GM18520 (cell line): Measurements from ENCODE around the gene DNAJC13.
"Not testable (repeated sequence)": the region's sequence is repeated elsewhere in the genome, so short reads cannot be mapped to it uniquely, and the experiment has no call there.

ENCODE experiments used
- ATAC-seq: cut with Tn5 transposase; IDR thresholded peaks from one replicate; pipeline ENCODE4 v1.9.1; 2021; ENCODE audit not compliant: unreplicated experiment

Gene DNAJC13, protein sequence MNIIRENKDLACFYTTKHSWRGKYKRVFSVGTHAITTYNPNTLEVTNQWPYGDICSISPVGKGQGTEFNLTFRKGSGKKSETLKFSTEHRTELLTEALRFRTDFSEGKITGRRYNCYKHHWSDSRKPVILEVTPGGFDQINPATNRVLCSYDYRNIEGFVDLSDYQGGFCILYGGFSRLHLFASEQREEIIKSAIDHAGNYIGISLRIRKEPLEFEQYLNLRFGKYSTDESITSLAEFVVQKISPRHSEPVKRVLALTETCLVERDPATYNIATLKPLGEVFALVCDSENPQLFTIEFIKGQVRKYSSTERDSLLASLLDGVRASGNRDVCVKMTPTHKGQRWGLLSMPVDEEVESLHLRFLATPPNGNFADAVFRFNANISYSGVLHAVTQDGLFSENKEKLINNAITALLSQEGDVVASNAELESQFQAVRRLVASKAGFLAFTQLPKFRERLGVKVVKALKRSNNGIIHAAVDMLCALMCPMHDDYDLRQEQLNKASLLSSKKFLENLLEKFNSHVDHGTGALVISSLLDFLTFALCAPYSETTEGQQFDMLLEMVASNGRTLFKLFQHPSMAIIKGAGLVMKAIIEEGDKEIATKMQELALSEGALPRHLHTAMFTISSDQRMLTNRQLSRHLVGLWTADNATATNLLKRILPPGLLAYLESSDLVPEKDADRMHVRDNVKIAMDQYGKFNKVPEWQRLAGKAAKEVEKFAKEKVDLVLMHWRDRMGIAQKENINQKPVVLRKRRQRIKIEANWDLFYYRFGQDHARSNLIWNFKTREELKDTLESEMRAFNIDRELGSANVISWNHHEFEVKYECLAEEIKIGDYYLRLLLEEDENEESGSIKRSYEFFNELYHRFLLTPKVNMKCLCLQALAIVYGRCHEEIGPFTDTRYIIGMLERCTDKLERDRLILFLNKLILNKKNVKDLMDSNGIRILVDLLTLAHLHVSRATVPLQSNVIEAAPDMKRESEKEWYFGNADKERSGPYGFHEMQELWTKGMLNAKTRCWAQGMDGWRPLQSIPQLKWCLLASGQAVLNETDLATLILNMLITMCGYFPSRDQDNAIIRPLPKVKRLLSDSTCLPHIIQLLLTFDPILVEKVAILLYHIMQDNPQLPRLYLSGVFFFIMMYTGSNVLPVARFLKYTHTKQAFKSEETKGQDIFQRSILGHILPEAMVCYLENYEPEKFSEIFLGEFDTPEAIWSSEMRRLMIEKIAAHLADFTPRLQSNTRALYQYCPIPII (N-terminal part only)

DNA sequence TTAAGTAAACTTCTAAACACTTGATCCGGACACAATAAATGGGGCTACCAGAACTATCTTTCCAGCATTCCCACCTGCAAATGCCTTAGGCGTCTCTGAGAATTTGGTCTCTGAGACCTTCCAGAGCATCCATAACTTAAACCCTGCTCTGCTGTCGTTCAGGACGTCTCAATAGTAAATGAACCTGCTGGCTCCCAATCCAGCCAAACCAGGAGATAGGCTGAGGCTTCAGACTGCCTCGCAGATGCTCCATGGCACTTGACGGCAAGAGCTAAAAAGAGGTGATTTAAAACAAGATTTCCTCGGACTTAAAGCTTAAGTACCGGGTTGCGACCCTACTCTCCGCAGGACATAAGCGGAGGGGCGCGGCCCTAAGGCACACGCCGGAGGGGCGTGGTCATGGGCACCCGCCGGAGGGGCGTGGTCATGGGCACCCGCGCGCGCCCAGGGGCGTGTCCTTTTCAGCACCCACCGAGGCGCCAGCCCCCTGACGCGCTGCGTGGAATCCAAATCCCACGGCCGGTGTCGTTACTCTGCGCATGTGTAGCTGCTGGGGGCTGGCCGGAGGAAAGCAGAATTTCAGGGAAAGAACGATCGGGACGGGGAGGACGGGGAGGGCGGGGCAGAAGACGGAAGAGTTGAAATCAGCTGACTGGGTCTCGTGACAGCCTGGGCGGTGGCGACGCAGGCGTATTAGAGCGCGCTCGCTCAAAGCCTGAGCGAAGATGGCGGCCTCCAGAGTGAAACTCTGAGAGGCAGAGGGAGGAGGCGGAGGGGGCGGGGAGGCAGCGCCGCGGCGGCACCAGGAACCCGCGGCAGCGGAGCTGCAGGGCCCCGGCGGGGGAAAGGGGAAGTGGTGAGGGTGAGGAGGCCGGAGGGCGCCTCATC is at the start of gene DNAJC13:
Gene DNAJC13 (plus strand): TSS at position 696 of the 888 bp plus-strand sequence. CDS start 17,049 bp downstream, outside the sequence.
- peak; percentile 88 for ATAC-seq

DNA sequence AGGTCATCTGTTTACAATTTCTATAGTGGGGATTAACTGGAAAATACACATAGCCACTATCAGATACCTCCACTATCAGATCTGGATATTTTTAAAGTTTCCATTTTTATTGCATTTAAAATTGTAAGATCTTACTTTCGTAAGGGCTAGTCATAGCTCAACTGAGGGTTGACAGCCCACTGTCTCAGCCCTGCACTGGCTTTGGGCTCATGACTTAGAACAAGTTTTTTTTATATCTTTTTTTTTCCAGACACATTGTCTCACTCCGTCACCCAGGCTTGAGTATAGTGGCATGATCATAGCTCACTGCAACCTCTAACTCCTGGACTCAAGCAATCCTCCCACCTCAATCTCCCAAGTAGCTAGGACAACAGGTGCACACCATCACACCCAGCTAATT is 48.8 kb upstream of the DNAJC13 start:
- ATAC-seq = no peak

DNA sequence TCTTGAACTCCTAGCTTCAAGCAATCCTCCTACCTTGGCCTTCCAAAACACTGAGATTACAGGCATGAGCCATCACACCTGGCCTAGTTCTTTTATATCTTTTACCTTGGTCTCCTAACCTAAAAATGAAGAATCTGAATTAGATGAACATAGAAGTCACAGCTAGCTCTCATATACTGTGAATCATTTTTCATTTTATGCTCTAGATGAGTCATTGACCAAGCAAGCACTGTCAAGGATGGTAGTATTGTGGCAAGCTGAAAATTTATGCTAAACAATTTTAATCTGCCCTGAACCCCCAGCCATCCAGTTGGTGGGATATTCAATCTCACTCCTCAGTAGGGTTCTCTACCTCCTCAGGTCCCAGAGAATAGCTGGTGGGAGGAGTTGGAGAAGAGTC is 48.3 kb upstream of the DNAJC13 start:
- ATAC-seq = no peak

DNA sequence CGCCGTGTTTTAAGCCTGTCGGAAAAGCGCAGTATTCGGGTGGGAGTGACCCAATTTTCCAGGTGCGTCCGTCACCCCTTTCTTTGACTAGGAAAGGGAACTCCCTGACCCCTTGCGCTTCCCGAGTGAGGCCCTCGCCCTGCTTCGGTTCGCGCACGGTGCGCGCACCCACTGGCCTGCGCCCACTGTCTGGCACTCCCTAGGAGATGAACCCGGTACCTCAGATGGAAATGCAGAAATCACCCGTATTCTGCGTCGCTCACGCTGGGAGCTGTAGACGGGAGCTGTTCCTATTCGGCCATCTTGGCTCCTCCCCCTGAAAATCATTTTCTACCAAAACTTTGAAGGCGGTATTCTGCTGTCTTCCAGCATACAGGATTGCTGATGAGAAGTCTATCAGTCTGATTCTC is 40.4 kb upstream of the DNAJC13 start:
- ATAC-seq = not testable (repeated sequence)

DNA sequence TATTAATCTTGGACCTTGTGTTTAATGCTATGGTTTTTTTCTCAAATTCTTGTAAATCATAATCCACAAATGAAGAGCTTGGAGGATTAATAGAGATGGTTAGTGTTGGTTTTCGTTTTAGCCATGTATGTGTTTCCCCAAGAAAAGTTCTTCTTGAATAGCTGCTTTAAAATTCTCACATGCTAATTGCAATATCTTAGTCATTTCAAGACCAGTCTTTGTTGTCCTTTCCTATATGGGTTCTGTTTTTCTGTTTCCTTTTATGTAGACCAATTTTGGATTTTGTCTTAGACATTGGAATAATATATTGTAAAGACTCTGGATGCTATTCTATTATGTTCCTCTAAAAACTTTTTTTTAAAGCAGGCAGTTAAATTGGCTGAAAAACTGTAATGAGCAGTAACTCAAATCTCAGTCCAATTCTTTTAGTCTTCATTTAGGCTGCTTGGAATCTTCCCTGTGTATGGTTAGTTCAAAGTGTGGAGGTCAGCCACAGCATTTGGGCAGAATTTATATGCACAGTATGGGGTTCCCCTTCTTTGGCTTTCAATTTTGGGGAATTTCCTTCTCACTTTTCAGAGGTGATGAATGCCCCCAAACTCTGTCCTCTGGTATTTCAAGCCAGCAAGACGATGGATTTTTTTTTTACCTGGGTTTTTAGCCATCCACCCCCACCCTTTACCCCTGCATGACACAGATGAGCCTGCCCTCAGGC is 39.1 kb upstream of the DNAJC13 start:
- ATAC-seq = peak; percentile 39

DNA sequence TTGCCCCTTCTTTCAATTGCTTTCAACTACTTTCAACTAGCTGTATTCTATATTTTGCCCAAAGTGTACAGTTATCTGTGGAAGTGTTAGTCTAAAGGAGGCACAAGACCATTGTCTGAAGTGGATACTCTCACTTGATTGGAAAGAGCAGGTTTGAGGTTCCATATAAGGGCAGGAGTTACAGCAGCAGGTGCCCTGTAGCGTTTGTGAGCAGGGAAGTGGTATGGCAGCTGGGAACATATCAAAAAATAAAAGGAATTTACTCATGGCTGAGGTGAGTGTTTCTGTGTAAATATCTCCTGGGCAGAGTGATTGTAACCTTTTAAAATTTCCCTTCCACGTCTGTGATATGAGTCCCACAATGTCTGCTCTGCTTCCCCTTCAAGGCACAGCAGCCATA is 38.5 kb upstream of the DNAJC13 start:
- no peak for ATAC-seq

DNA sequence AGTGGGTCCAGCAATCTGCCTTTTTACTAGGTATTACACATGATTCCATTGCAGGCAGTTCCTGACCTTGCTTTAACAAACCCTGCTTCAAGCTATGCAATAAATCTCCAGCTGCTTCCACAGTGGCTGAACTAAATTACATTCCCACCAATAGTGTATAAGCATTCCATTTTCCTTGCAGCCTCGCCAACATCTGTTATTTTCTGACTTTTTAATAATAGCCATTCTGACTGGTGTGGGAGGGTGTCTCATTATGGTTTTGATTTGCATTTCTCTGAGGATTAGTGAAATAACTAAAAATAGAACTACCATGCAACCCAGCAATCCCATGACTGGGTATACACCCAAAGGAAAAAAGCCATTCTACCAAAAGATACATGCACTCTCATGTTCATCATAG is 36.4 kb upstream of the DNAJC13 start:
- ATAC-seq = no peak

DNA sequence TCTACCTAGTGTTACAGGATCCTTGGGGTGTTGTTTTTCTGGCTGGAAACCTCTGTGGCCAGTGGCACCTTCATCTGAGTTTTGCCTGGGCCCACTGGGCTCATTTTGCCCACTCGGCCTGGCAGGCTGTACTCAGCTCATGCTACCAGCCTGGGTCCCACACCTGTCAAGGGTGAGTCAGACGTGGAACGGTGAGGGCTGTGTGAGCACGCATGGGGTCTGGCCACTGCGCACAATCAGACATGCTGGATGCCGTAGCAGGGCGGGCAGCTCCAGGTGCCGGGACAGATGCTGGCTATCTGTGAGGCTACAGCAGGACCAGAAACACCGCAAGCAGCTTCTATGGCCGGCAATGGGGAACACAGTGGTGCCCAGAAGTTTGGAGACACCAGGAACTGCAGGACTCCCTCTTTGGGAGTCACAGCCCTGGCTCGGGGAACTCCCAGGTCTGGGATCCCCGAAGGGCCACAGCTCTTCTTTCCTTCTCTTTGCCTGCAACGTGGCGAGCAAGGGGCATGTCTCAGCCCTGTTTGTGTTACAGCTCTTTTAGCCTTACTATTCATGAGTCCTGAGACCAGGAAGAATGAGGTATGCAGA is 35.9 kb upstream of the DNAJC13 start:
- no peak for ATAC-seq

DNA sequence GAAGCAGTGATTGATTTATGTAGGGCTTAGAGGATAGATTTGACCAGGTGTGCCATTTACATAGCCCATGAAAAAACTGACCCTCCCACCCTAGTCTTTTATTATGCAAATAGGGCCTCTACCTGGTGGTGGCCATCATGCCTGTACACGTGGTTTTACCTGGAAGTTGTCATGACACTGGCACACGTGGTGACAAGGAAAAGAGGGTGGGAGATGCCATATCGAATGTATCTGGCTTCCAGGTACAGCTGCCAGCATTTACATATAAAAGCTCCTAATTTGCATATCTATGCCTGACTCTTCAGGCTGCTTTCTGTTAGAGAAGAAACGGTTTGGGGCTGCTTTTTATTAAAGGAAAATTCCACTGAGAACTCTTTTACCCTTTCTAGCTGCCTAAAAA is 35.0 kb upstream of the DNAJC13 start:
- ATAC-seq = no peak

DNA sequence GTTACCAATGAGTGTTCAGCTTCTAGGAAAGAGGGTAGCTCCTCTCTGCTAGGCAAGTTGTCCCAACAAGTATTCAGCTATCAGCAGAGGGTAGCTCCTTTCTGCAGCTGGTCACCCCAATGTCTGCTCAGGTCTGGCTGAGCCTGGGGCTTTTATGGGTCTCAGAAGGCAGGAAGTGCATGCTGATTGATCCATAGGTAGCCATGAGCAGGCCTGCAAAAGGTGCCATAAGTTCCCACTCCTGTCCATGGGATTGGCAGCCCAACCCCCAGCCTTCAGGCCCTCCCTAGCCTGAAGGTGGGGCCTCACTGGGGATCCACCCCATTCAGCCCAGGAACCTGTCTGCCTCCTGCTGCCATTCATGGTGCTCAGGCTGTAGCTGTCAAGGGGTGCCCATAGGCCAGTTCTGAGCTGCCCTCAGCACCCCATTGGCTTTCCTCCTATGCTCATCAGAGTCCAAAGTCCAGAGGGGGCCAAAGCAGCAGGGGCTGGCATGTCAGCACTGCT is 34.6 kb upstream of the DNAJC13 start:
- ATAC-seq = no peak

DNA sequence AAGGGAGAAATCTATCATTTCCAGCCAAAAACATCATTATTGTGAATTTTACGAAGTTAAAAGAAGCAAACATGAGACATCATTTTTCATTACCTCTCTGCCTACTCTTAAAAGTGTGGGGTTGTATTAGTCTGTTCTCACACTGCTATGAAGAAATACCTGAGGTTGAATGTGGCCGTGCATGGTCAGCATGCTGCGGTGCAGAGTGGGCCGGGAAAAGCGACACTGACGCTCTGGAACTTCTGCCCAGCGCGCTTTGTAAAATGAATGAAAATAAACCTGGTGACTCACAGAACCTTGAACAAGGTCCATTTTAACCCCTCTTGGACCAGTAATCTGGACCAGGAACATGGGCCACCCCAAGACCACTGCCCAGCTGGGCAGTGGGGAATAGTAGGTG is 31.0 kb upstream of the DNAJC13 start:
- no peak for ATAC-seq

DNA sequence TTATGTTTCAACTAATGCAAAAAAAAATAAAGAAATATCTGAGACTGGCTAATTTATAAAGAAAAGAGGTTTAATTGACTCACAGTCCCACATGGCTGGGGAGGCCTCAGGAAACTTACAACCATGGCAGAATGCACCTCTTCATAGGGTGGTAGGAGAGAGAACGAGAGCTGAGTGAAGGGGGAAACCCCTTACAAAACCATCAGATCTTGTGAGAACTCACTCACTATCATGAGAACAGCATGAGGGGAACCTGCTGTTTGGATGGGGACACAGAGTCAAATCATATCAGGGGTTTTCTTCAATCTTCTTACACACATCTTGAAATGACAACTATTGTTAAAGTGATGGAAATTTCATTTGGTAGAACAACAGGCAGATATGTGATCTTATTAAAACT is 24.6 kb upstream of the DNAJC13 start:
- ATAC-seq = not testable (repeated sequence)

DNA sequence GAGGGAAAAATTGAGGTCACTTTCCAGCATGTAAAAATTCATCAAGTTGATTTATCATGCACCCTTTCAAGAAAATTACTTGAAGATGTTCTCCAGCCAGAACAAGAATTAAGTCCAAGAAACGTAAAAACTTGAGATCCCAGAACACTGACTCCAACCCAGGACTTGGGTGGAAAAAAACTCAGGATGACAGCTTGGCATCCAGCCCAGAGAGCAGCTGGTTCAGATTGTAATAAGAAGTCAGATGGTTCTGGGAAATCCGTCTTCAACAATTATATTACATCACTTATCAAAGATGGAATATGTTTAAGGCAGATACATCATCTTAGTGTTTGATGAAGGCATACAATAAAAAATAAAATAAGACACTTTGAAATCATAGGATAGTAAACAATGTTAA is 23.0 kb upstream of the DNAJC13 start:
- ATAC-seq = no peak

DNA sequence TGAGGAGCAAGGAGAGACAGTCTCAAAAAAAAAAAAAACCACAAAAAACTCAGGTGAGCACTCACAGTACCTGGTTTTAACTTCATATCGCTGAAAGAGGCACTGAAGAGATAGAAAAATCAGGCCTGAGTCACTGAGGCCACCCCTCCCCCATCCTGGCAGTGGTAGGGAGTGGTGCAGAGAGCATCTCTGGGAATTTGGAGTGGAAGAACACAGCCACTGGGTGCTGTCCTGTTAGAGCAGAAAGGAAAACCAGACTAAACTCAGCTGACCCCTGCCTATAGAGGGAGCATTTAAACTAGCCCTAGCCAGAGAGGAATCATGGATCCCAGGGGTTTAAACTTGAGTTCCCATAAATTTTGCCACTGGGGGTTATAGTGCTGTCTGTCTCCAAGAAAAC is 22.2 kb upstream of the DNAJC13 start:
- no peak for ATAC-seq

DNA sequence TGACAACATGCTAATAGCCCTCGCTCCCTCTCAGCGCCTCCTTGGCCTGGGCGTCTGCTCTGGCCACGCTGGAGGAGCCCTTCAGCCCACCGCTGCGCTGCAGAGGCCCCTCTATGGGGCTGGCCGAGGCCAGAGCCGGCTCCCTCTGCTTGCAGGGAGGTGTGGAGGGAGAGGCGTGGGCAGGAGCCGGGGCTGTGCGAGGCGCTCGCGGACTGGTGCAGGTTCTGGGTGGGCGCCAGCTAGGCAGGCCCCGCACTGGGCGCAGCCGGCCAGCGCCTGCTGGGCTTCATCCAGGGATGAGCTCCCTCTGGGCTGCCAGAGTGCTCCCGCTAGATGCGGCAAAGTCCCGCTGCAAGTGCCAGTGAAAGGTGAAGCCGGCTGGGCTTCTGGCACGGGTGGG is 21.0 kb upstream of the DNAJC13 start:
- no peak for ATAC-seq

DNA sequence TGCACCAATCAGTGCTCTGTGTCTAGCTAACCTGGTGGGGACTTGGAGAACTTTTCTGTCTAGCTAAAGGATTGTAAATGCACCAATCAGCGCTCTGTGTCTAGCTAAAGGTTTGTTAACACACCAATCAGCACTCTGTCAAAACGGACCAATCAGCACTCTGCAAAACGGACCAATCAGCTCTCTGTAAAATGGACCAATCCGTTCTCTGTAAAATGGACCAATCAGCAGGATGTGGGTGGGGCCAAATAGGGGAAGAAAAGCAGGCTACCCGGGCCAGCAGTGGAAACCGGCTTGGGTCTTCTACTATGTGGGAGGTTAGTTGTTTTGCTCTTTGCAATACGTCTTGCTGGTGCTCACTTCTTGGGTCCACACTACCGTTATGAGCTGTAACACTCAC is 20.5 kb upstream of the DNAJC13 start:
- ATAC-seq = not testable (repeated sequence)

DNA sequence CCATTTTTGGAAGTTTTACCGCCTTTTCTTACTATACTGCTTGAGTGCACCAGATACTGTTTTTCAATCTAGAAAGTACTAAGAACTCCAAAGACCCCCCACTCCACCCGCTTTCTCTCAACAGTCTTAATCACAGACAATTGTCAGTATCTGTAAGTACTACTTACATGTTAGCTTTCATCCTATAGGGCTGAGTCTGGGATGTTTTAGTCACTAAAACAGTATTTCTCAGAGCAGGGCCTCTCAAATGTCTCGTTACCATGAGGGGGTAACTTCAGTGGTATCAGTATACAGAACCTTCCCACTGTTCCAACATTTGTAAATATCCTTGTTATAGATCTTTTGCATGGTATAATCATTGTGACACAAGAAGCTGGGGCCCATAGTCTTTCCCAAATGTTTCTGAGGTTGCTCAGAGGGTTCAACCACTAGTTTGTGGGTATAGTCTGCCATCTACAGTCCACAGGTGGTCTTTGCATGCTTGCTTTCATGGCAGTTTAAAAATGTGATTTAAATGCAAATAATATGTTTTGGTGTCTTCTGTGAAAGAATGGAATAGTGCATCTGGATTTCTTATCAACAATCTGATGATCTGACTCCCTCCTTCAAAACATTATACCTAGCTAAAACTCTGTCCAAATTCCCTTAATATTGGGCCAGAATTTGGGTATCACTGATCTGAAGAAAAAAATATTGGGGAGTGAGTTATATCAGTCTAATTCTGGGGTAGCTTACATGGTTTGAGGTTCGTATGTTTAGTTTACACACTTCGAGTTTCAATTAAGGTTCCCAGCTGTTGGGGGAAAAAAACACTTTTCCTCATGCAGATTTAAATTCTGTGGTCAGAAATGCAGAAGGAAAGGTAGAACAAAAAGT is 18.0 kb upstream of the DNAJC13 start:
- ATAC-seq = no peak

DNA sequence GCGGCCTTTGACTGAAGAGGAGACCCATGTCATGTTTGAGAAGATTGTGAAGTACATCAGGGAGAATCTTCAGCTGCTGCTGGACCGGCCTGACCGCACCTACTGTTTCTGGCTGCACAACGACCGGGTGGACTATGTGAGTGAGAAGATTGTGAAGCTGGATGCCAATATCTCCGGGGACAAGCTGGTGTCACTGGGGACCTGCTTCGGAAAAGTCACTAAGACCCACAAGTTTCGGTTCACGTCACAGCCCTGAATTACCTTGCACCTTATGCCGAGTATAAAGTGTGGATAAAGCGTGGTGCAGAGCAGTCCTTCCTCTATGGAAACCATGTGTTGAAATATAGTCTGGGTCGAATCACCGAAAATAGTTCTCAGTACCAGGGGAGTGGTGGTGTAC is 16.0 kb upstream of the DNAJC13 start:
- ATAC-seq = no peak
